ENCODE results near the gene MYEF2. TPM values are rescaled to one million over a fixed set of nuclear protein-coding genes. Genes with fewer than 3 reads are reported as not detected.

MYEF2 gene
- total and polyA plus RNA-seq, 4 donors: 0.07 to 1.2 (median 0.33) TPM

- no peaks in the 10 kb centered on the region for H3K9me3 ChIP-seq (ENCODE audit: control insufficient read depth in 4 of 4, low read length in 3 of 4)
- H3K27me3 ChIP-seq (ENCODE audit: control insufficient read depth in 4 of 4, insufficient read depth in 4 of 4, low read length in 3 of 4): peaks cover 0 to 3% (median 0%) of the 10 kb centered on the region in 4 donors
- H3K27ac ChIP-seq (ENCODE audit: low read depth in 1 of 2, low read length in 2 of 2): no peak overlapping the region
- WGBS: 85% methylated on average over 4 of the region's 4 CpGs
- no peak overlapping the region for H3K9ac ChIP-seq (ENCODE audit: low read depth in 1 of 2, low read length in 2 of 2)
- no peaks in the 10 kb centered on the region for H3K4me1 ChIP-seq (ENCODE audit: control insufficient read depth in 4 of 4, insufficient read depth in 4 of 4, low read length in 3 of 4)
- TF ChIP-seq HNF4A (conservative IDR thresholded peaks at IDR 0.05) (no peak), YY1 (IDR thresholded peaks at IDR 0.05) (no peak), REST (IDR thresholded peaks at IDR 0.05) (no peak), NR2F2 (IDR thresholded peaks at IDR 0.05) (no peak), EGR1 (IDR thresholded peaks at IDR 0.05; ENCODE audit: low read depth in 2 of 2) (no peak), RXRA (IDR thresholded peaks at IDR 0.05) (no peak), JUND (IDR thresholded peaks at IDR 0.05) (no peak), FOXA2 (IDR thresholded peaks at IDR 0.05) (no peak)
- TF ChIP-seq, protein P1, sequence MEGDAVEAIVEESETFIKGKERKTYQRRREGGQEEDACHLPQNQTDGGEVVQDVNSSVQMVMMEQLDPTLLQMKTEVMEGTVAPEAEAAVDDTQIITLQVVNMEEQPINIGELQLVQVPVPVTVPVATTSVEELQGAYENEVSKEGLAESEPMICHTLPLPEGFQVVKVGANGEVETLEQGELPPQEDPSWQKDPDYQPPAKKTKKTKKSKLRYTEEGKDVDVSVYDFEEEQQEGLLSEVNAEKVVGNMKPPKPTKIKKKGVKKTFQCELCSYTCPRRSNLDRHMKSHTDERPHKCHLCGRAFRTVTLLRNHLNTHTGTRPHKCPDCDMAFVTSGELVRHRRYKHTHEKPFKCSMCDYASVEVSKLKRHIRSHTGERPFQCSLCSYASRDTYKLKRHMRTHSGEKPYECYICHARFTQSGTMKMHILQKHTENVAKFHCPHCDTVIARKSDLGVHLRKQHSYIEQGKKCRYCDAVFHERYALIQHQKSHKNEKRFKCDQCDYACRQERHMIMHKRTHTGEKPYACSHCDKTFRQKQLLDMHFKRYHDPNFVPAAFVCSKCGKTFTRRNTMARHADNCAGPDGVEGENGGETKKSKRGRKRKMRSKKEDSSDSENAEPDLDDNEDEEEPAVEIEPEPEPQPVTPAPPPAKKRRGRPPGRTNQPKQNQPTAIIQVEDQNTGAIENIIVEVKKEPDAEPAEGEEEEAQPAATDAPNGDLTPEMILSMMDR (IDR thresholded peaks at IDR 0.05; ENCODE audit: low read depth, low read length, missing input control): no peak
- TF ChIP-seq, protein P2, sequence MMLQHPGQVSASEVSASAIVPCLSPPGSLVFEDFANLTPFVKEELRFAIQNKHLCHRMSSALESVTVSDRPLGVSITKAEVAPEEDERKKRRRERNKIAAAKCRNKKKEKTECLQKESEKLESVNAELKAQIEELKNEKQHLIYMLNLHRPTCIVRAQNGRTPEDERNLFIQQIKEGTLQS (IDR thresholded peaks at IDR 0.05): no peak
- TF ChIP-seq, protein P3, sequence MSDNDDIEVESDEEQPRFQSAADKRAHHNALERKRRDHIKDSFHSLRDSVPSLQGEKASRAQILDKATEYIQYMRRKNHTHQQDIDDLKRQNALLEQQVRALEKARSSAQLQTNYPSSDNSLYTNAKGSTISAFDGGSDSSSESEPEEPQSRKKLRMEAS (IDR thresholded peaks at IDR 0.05): no peak
- H3K36me3 ChIP-seq (ENCODE audit: control insufficient read depth in 4 of 4, insufficient read depth in 3 of 4, low read depth in 1 of 4, low read length in 3 of 4): no peaks in the 10 kb centered on the region
- H3K4me3 ChIP-seq (ENCODE audit: low read depth in 1 of 3, low read length in 3 of 3): no peak overlapping the region
- no peak for DNase-seq (ENCODE audit: low spot score)
Measured at GRCh38 chr15:48221885-48222284, 43.8 kb upstream of the MYEF2 start.

DNA sequence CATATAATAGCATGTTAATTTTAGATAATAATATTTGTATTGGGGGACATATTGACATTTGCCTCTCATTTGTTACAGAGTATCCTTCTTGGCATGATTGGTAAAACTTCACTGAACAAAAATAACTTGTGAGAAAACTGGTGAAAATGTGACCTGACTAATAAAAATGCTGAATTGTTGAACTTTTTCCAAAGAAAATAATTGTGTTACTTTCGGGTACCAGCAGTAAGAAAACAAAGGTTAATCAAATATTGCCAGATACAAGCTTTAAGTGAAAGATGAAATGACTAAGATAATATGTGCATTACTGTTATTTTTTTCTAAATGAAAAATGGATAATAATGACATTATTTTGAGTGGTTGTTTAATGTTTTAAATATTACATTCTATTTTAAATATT lies 43.2 kb upstream of the MYEF2 start:
- no peak overlapping the region for H3K9ac ChIP-seq (ENCODE audit: low read depth in 1 of 2, low read length in 2 of 2)
- H3K27ac ChIP-seq (ENCODE audit: low read depth in 1 of 2, low read length in 2 of 2): no peak overlapping the region
- TF ChIP-seq ZBTB33 (IDR thresholded peaks at IDR 0.05) (no peak), FOXA1 (IDR thresholded peaks at IDR 0.05) (no peak), RXRA (IDR thresholded peaks at IDR 0.05) (no peak), HNF4G (IDR thresholded peaks at IDR 0.05) (no peak), EGR1 (IDR thresholded peaks at IDR 0.05; ENCODE audit: low read depth in 2 of 2) (no peak), TAF1 (conservative IDR thresholded peaks at IDR 0.05) (no peak), YY1 (IDR thresholded peaks at IDR 0.05) (no peak), HNF4A (conservative IDR thresholded peaks at IDR 0.05) (no peak), FOXA2 (IDR thresholded peaks at IDR 0.05) (no peak), GABPA (IDR thresholded peaks at IDR 0.05 in 1 of 2, conservative IDR thresholded peaks at IDR 0.05 in 1 of 2) (no peak), JUND (IDR thresholded peaks at IDR 0.05) (no peak)
- TF ChIP-seq, protein P2 (IDR thresholded peaks at IDR 0.05): no peak
- TF ChIP-seq, protein P1 (IDR thresholded peaks at IDR 0.05; ENCODE audit: low read depth, low read length, missing input control): no peak
- TF ChIP-seq, protein P3 (IDR thresholded peaks at IDR 0.05): no peak
- H3K9me3 ChIP-seq (ENCODE audit: control insufficient read depth in 4 of 4, low read length in 3 of 4): no peaks in the 10 kb centered on the region
- no peaks in the 10 kb centered on the region for H3K4me1 ChIP-seq (ENCODE audit: control insufficient read depth in 4 of 4, insufficient read depth in 4 of 4, low read length in 3 of 4)
- DNase-seq (ENCODE audit: low spot score): no peak
- H3K36me3 ChIP-seq (ENCODE audit: control insufficient read depth in 4 of 4, insufficient read depth in 3 of 4, low read depth in 1 of 4, low read length in 3 of 4): no peaks in the 10 kb centered on the region
- 21% methylated on average over 1 of the region's 1 CpG for WGBS
- peaks cover 0 to 3% (median 0%) of the 10 kb centered on the region in 4 donors for H3K27me3 ChIP-seq (ENCODE audit: control insufficient read depth in 4 of 4, insufficient read depth in 4 of 4, low read length in 3 of 4)
- no peak overlapping the region for H3K4me3 ChIP-seq (ENCODE audit: low read depth in 1 of 3, low read length in 3 of 3)

All from liver (tissue), 9 donors.